GM23338 (cell line): ENCODE measurements around the gene C10orf90. TPM values are rescaled to one million over a fixed set of nuclear protein-coding genes. Genes with fewer than 3 reads are reported as not detected.

Source experiments
- ATAC-seq: fragments of 200-7000 bp; cut with Tn5 transposase; 3 replicates; pipeline ENCODE4 v1.9.1; 2020
- DNase-seq: peaks from one replicate; pipeline ENCODE4 v3.0.0-alpha.2; 2015; ENCODE audit warnings: low spot score
- H2AFZ ChIP-seq: fragments of 200-600 bp; sonication (generic); 2 replicates; pipeline ENCODE4 v1.8.0; 2016; ENCODE audit warnings: antibody characterized with exemption, mild to moderate bottlenecking, moderate library complexity
- H3F3A ChIP-seq: fragments of 200-600 bp; sonication (generic); replicated peaks from 2 replicates; pipeline ENCODE4 v1.8.0; 2017; ENCODE audit warnings: antibody characterized with exemption, mixed run types, low read depth
- H3K27ac ChIP-seq: fragments of 200-600 bp; sonication (generic); 2 replicates; pipeline ENCODE4 v1.6.1; 2016; ENCODE audit warnings: low read depth
- H3K27me3 ChIP-seq: fragments of 200-600 bp; sonication (generic); 2 replicates; pipeline ENCODE4 v1.8.0; 2016; ENCODE audit warnings: mild to moderate bottlenecking, mixed run types, moderate library complexity; ENCODE audit not compliant: insufficient read depth
- H3K36me3 ChIP-seq: fragments of 200-600 bp; sonication (generic); 2 replicates; pipeline ENCODE4 v1.8.0; 2016; ENCODE audit warnings: mild to moderate bottlenecking; ENCODE audit not compliant: insufficient read depth
- H3K4me1 ChIP-seq: fragments of 200-600 bp; sonication (generic); 2 replicates; pipeline ENCODE4 v1.8.0; 2016; ENCODE audit warnings: mild to moderate bottlenecking, moderate library complexity; ENCODE audit not compliant: insufficient read depth
- H3K4me2 ChIP-seq: fragments of 200-600 bp; sonication (generic); 2 replicates; pipeline ENCODE4 v1.7.1; 2017; ENCODE audit warnings: mixed run types
- H3K4me3 ChIP-seq: fragments of 200-600 bp; sonication (generic); 2 replicates; pipeline ENCODE4 v1.6.1; 2016; ENCODE audit warnings: mixed run types
- H3K79me2 ChIP-seq: fragments of 200-600 bp; sonication (generic); replicated peaks from 2 replicates; pipeline ENCODE4 v1.8.0; 2017; ENCODE audit warnings: mild to moderate bottlenecking; ENCODE audit not compliant: insufficient read depth
- H3K9me2 ChIP-seq: fragments of 200-600 bp; sonication (generic); 2 replicates; pipeline ENCODE4 v1.8.0; 2017; ENCODE audit not compliant: insufficient read depth
- H4K20me1 ChIP-seq: fragments of 200-600 bp; sonication (generic); replicated peaks from 2 replicates; pipeline ENCODE4 v1.8.0; 2017; ENCODE audit warnings: mild to moderate bottlenecking; ENCODE audit not compliant: insufficient read depth
- H3K27ac Mint-ChIP-seq: 2 replicates; pipeline ENCODE4 v1.8.0; 2020; ENCODE audit warnings: inconsistent platforms, mild to moderate bottlenecking, moderate library complexity, mixed read lengths
- H3K27me3 Mint-ChIP-seq: 3 replicates; pipeline ENCODE4 v1.8.0; 2022; ENCODE audit warnings: low read depth, mild to moderate bottlenecking, moderate library complexity, mixed read lengths, inconsistent platforms; ENCODE audit not compliant: insufficient read depth, poor library complexity
- H3K36me3 Mint-ChIP-seq: 3 replicates; pipeline ENCODE4 v1.8.0; 2021; ENCODE audit warnings: low read depth, mild to moderate bottlenecking, inconsistent platforms, moderate library complexity, mixed read lengths
- H3K4me1 Mint-ChIP-seq: 3 replicates; pipeline ENCODE4 v1.8.0; 2020; ENCODE audit warnings: mild to moderate bottlenecking, inconsistent platforms, mixed read lengths
- H3K4me3 Mint-ChIP-seq: 3 replicates; pipeline ENCODE4 v1.8.0; 2021; ENCODE audit warnings: moderate library complexity, mild to moderate bottlenecking, inconsistent platforms, mixed read lengths
- H3K9me3 Mint-ChIP-seq: 3 replicates; pipeline ENCODE4 v1.8.0; 2020; ENCODE audit warnings: moderate library complexity, mild to moderate bottlenecking, inconsistent platforms, mixed read lengths
- CREB1 ChIP-seq: fragments of 250-450 bp; sonication (Bioruptor Pico); IDR thresholded peaks from 2 replicates; pipeline ENCODE4 v1.5.0; 2020; ENCODE audit warnings: low read depth, mild to moderate bottlenecking, moderate library complexity
- CTCF ChIP-seq, 2 experiments: fragments of 200-600 bp in 1 of 2; sonication (generic) in 1 of 2; conservative IDR thresholded peaks; 2 replicates each; pipeline versions ENCODE4 v1.5.1 to v1.6.1; 2016 to 2017; ENCODE audit warnings: antibody characterized with exemption in 2 of 2, low read depth in 2 of 2, mild to moderate bottlenecking in 2 of 2, moderate library complexity in 1 of 2
- EZH2 ChIP-seq: fragments of 200-600 bp; sonication (generic); IDR thresholded peaks from one replicate; pipeline ENCODE4 v1.8.0; 2017; ENCODE audit warnings: antibody characterized with exemption, mild to moderate bottlenecking, low read depth; ENCODE audit not compliant: unreplicated experiment
- EZH2phosphoT487 ChIP-seq: fragments of 200-600 bp; sonication (generic); IDR thresholded peaks from one replicate; pipeline ENCODE4 v1.8.1; 2018; ENCODE audit warnings: antibody characterized with exemption; ENCODE audit not compliant: unreplicated experiment
- JUNB ChIP-seq: IDR thresholded peaks from one replicate; pipeline ENCODE4 v1.6.1; 2016; ENCODE audit warnings: antibody characterized with exemption; ENCODE audit not compliant: unreplicated experiment
- NANOG ChIP-seq: IDR thresholded peaks from 2 replicates; pipeline ENCODE4 v1.6.1; 2016; ENCODE audit warnings: antibody characterized with exemption, borderline replicate concordance
- POLR2AphosphoS5 ChIP-seq: IDR thresholded peaks from 2 replicates; pipeline ENCODE4 v1.6.1; 2016; ENCODE audit warnings: antibody characterized with exemption, low read depth
- REST ChIP-seq: IDR thresholded peaks from one replicate; pipeline ENCODE4 v1.6.1; 2018; ENCODE audit warnings: antibody characterized with exemption; ENCODE audit not compliant: unreplicated experiment
- STAT1 ChIP-seq: IDR thresholded peaks from one replicate; pipeline ENCODE4 v1.6.1; 2016; ENCODE audit warnings: antibody characterized with exemption; ENCODE audit not compliant: unreplicated experiment
- ZNF114 ChIP-seq: fragments of 250-450 bp; sonication (Bioruptor Pico); IDR thresholded peaks from 2 replicates; pipeline ENCODE4 v1.5.0; 2020; ENCODE audit warnings: mild to moderate bottlenecking, moderate library complexity
- ZNF331 ChIP-seq: fragments of 250-450 bp; sonication (Bioruptor Pico); IDR thresholded peaks from 2 replicates; pipeline ENCODE4 v1.5.0; 2020; ENCODE audit warnings: low read depth, mild to moderate bottlenecking, moderate library complexity
- polyA plus RNA-seq: library from polyadenylated mRNA; unstranded; fragments of >200 nt; fragmentation: Nextera tagmentation; extraction: Ambion mirVana; gene quantifications from 2 replicates; pipeline ENCODE4 v1.2.1, GENCODE V29; 2016
- total RNA-seq: library from RNA; depleted of rRNA; stranded (reverse); fragments of >200 nt; shearing (Covaris generic); gene quantifications from 2 replicates; pipeline ENCODE4 v1.2.3, GENCODE V29; 2014

C10orf90 gene
- total and polyA plus RNA-seq, 2 experiments from 2014 or later = 0.76 to 0.97 TPM

GRCh38 chr10:126458466-126458865, 212.0 kb downstream of the C10orf90 start:
- H3K4me3 ChIP-seq = no peak overlapping the region
- H3K9me2 ChIP-seq = peaks cover 10% of the 10 kb centered on the region; the same call in 1 of the 2 replicates
- H3K4me2 ChIP-seq = no peak overlapping the region
- DNase-seq (no peak), ATAC-seq (no peak)
- H3F3A ChIP-seq = no peaks in the 10 kb centered on the region
- TF ChIP-seq STAT1 = no peak
- TF ChIP-seq JUNB = no peak
- no peak for TF ChIP-seq NANOG
- TF ChIP-seq CTCF (conservative IDR thresholded peaks at IDR 0.05; ENCODE audit: low read depth in 2 of 2) = no peak
- TF ChIP-seq EZH2 = no peak
- no peak for TF ChIP-seq ZNF331
- TF ChIP-seq REST = no peak
- TF ChIP-seq CREB1 (CRISPR knock-in tag) = no peak
- TF ChIP-seq POLR2AphosphoS5 = no peak
- no peak for TF ChIP-seq EZH2phosphoT487
- no peaks in the 10 kb centered on the region for H3K79me2 ChIP-seq
- no peak overlapping the region for H3K27ac ChIP-seq
- Mint-ChIP-seq H3K9me3 (no peaks in the 10 kb centered on the region; the same call in 2 of the 3 replicates), H3K27me3 (peaks cover 2% of the 10 kb centered on the region), H3K27ac (no peak overlapping the region), H3K4me1 (no peaks in the 10 kb centered on the region; the same call in 2 of the 3 replicates), H3K36me3 (no peaks in the 10 kb centered on the region), H3K4me3 (no peak overlapping the region)
- no peaks in the 10 kb centered on the region for H3K36me3 ChIP-seq
- H2AFZ ChIP-seq = no peak overlapping the region
- H4K20me1 ChIP-seq = no peaks in the 10 kb centered on the region
- no peaks in the 10 kb centered on the region for H3K27me3 ChIP-seq
- H3K4me1 ChIP-seq = no peaks in the 10 kb centered on the region

- no peak overlapping the region for H3K4me3 ChIP-seq
- ATAC-seq = no peak
- no peaks in the 10 kb centered on the region for H3K27me3 ChIP-seq
- Mint-ChIP-seq H3K4me1 (no peaks in the 10 kb centered on the region; the same call in 2 of the 3 replicates), H3K27me3 (peaks cover 2% of the 10 kb centered on the region), H3K9me3 (no peaks in the 10 kb centered on the region), H3K4me3 (no peak overlapping the region), H3K27ac (no peak overlapping the region), H3K36me3 (no peaks in the 10 kb centered on the region)
- DNase-seq = no peak
- H3K79me2 ChIP-seq = no peaks in the 10 kb centered on the region
- H3K4me2 ChIP-seq = no peak overlapping the region
- 0 out of 2 replicates have a peak, but pooled peaks cover 6% of the 10 kb centered on the region for H3K9me2 ChIP-seq
- no peaks in the 10 kb centered on the region for H3F3A ChIP-seq
- no peak overlapping the region for H2AFZ ChIP-seq
- H4K20me1 ChIP-seq = no peaks in the 10 kb centered on the region
- no peaks in the 10 kb centered on the region for H3K36me3 ChIP-seq
- no peaks in the 10 kb centered on the region for H3K4me1 ChIP-seq
- H3K27ac ChIP-seq = no peak overlapping the region
- no peak for TF ChIP-seq CREB1 (CRISPR knock-in tag)
- no peak for TF ChIP-seq ZNF331
- no peak for TF ChIP-seq REST
- no peak for TF ChIP-seq NANOG
- TF ChIP-seq EZH2 = no peak
- no peak for TF ChIP-seq POLR2AphosphoS5
- no peak for TF ChIP-seq ZNF114
- no peak for TF ChIP-seq STAT1
- no peak for TF ChIP-seq CTCF (conservative IDR thresholded peaks at IDR 0.05; ENCODE audit: low read depth in 2 of 2)
These were observed 213.9 kb downstream of the C10orf90 start for GRCh38 chr10:126456632-126457031.
